Activated CD8-positive, alpha-beta memory T cell treated with anti-CD3 and anti-CD28 coated beads for 1 hour (primary cell): ENCODE measurements around the gene KDM5A.
"Not testable (repeated sequence)": the region's sequence is repeated elsewhere in the genome, so short reads cannot be mapped to it uniquely, and the experiment has no call there.

ENCODE experiments used
- DNase-seq, 2 donors: peaks; one replicate each; pipeline ENCODE4 v3.0.0-alpha.2; 2020; ENCODE audit warnings: low read depth in 1 of 2; ENCODE audit errors: extremely low read depth in 1 of 2

The KDM5A gene

GRCh38 chr12:389142-390096 is at the start of gene KDM5A:
KDM5A (minus strand) TSS chr12:389320; CDS start chr12:389091, 229 bp downstream.
- DNase-seq = peak; percentile 72 to 81

GRCh38 chr12:435737-436136 is 46.6 kb upstream of the KDM5A start:
- not testable (repeated sequence) for DNase-seq

- no peak for DNase-seq
These were observed 33.4 kb upstream of the KDM5A start for GRCh38 chr12:422526-422925.

- no peak for DNase-seq
These were observed 29.3 kb upstream of the KDM5A start for GRCh38 chr12:418432-418831.

- no peak for DNase-seq
These were observed 25.7 kb upstream of the KDM5A start for GRCh38 chr12:414859-415258.

- DNase-seq = no peak
These were observed 12.9 kb upstream of the KDM5A start for GRCh38 chr12:402029-402389.

- DNase-seq = peak; percentile 73 to 82
These were observed 12.3 kb upstream of the KDM5A start, which contains the start of gene CCDC77 for GRCh38 chr12:401235-402028. CCDC77 (plus strand) TSS chr12:401644; CDS start chr12:409384, 7,740 bp downstream.

- no peak for DNase-seq
These were observed 11.7 kb upstream of the KDM5A start for GRCh38 chr12:400828-401227.

- DNase-seq = peak; percentile 14 to 15
These were observed 479 bp downstream of the KDM5A start for GRCh38 chr12:388541-389141.

GRCh38 chr12:388012-388411 is 1.1 kb downstream of the KDM5A start:
- no peak for DNase-seq

GRCh38 chr12:386651-387050 is 2.5 kb downstream of the KDM5A start:
- DNase-seq = no peak

- DNase-seq = not testable (repeated sequence)
These were observed 18.2 kb downstream of the KDM5A start for GRCh38 chr12:370739-371485.

- DNase-seq = no peak
These were observed 21.1 kb downstream of the KDM5A start for GRCh38 chr12:367972-368371.

GRCh38 chr12:366820-367219 is 22.3 kb downstream of the KDM5A start:
- DNase-seq = no peak

GRCh38 chr12:359091-359490 is 30.0 kb downstream of the KDM5A start:
- DNase-seq = no peak

- DNase-seq = no peak
These were observed 32.7 kb downstream of the KDM5A start for GRCh38 chr12:356276-356988.

GRCh38 chr12:351197-351596 is 37.9 kb downstream of the KDM5A start:
- not testable (repeated sequence) for DNase-seq

- not testable (repeated sequence) for DNase-seq
These were observed 39.5 kb downstream of the KDM5A start for GRCh38 chr12:349625-350024.

- not testable (repeated sequence) for DNase-seq
These were observed 46.1 kb downstream of the KDM5A start for GRCh38 chr12:343036-343435.

GRCh38 chr12:337039-337438 is 52.1 kb downstream of the KDM5A start:
- no peak for DNase-seq
